SK-N-SH treated with all-trans-retinoic acid at 6 μM for 48 hours (cell line): ENCODE data around the gene COX20.

ENCODE experiments used
- ARNTL ChIP-seq: fragments of 450-650 bp; formaldehyde crosslinking; IDR thresholded peaks from 2 replicates; pipeline ENCODE4 v1.5.0; 2020; ENCODE audit warnings: low read depth, mild to moderate bottlenecking, moderate library complexity, borderline replicate concordance
- BACH2 ChIP-seq: fragments of 250-450 bp; sonication (Bioruptor Pico); IDR thresholded peaks from 2 replicates; pipeline ENCODE4 v1.9.0; 2021; ENCODE audit warnings: mild to moderate bottlenecking, borderline replicate concordance
- CREB5 ChIP-seq: fragments of 250-450 bp; sonication (Bioruptor Pico); IDR thresholded peaks from 2 replicates; pipeline ENCODE4 v1.5.1; 2020; ENCODE audit warnings: low read depth, mild to moderate bottlenecking, moderate library complexity
- ESRRG ChIP-seq: fragments of 250-450 bp; sonication (Bioruptor Pico); IDR thresholded peaks from 2 replicates; pipeline ENCODE4 v1.6.1; 2021; ENCODE audit warnings: mild to moderate bottlenecking
- GLIS3 ChIP-seq: fragments of 250-450 bp; sonication (Bioruptor Pico); IDR thresholded peaks from 2 replicates; pipeline ENCODE4 v1.5.0; 2020; ENCODE audit warnings: mild to moderate bottlenecking, moderate library complexity
- OSR1 ChIP-seq: fragments of 250-450 bp; sonication (Bioruptor Pico); IDR thresholded peaks from 2 replicates; pipeline ENCODE4 v1.8.0; 2022; ENCODE audit warnings: moderate library complexity, mild to moderate bottlenecking, inconsistent platforms
- PATZ1 ChIP-seq: fragments of 250-450 bp; sonication (Bioruptor Pico); IDR thresholded peaks from 2 replicates; pipeline ENCODE4 v1.8.0; 2020; ENCODE audit warnings: mild to moderate bottlenecking, moderate library complexity, borderline replicate concordance
- POU6F1 ChIP-seq: fragments of 250-450 bp; sonication (Bioruptor Pico); IDR thresholded peaks from 2 replicates; pipeline ENCODE4 v1.8.0; 2021; ENCODE audit warnings: low read depth, mild to moderate bottlenecking, moderate library complexity, borderline replicate concordance
- SNAI2 ChIP-seq: fragments of 250-450 bp; sonication (Bioruptor Pico); IDR thresholded peaks from 2 replicates; pipeline ENCODE4 v1.5.0; 2020; ENCODE audit warnings: mild to moderate bottlenecking, moderate library complexity
- TSHZ2 ChIP-seq: fragments of 250-450 bp; sonication (Bioruptor Pico); IDR thresholded peaks from 2 replicates; pipeline ENCODE4 v1.5.0; 2020; ENCODE audit warnings: mild to moderate bottlenecking, moderate library complexity
- ZC3H10 ChIP-seq: fragments of 250-450 bp; sonication (Bioruptor Pico); IDR thresholded peaks from 2 replicates; pipeline ENCODE4 v1.5.1; 2021; ENCODE audit warnings: mild to moderate bottlenecking, moderate library complexity
- ZFP3 ChIP-seq: fragments of 250-450 bp; sonication (Bioruptor Pico); IDR thresholded peaks from 2 replicates; pipeline ENCODE4 v1.5.0; 2020; ENCODE audit warnings: mild to moderate bottlenecking, moderate library complexity
- ZFP30 ChIP-seq: fragments of 450-650 bp; formaldehyde crosslinking; IDR thresholded peaks from 2 replicates; pipeline ENCODE4 v1.5.0; 2022; ENCODE audit warnings: mild to moderate bottlenecking, moderate library complexity
- ZNF565 ChIP-seq: fragments of 450-650 bp; formaldehyde crosslinking; conservative IDR thresholded peaks from 2 replicates; pipeline ENCODE4 v1.5.0; 2020; ENCODE audit warnings: low read depth, mild to moderate bottlenecking, moderate library complexity

GRCh38 chr1:244802041-244802440 lies 33.4 kb upstream of the COX20 start:
- TF ChIP-seq PATZ1 (CRISPR knock-in tag), result no peak
- TF ChIP-seq POU6F1 (CRISPR knock-in tag), result no peak
- TF ChIP-seq GLIS3 (CRISPR knock-in tag), result no peak
- no peak for TF ChIP-seq ZFP3 (CRISPR knock-in tag)
- no peak for TF ChIP-seq BACH2
- TF ChIP-seq ZNF565 (CRISPR knock-in tag), result no peak
- no peak for TF ChIP-seq SNAI2 (CRISPR knock-in tag)
- TF ChIP-seq ZFP30, result no peak
- no peak for TF ChIP-seq CREB5 (CRISPR knock-in tag)
- no peak for TF ChIP-seq TSHZ2 (CRISPR knock-in tag)
- TF ChIP-seq ARNTL, result no peak
- TF ChIP-seq OSR1 (CRISPR knock-in tag), result no peak
- no peak for TF ChIP-seq ZC3H10
- no peak for TF ChIP-seq ESRRG (CRISPR knock-in tag)
